HepG2 (cell line): Measurements from ENCODE around the gene RNPS1. TPM values are rescaled to one million over a fixed set of nuclear protein-coding genes. Genes with fewer than 3 reads are reported as not detected.
A peak's percentile ranks its signal among the peaks of the same experiment; 100 is the strongest.

Experiments used
- ATAD3A ChIP-seq: sonication (generic); formaldehyde crosslinking; IDR thresholded peaks from 2 replicates; pipeline ENCODE4 v1.4.0; 2020; ENCODE audit warnings: missing genetic modification reagents
- CCAR2 ChIP-seq: fragments of 200-400 bp; formaldehyde crosslinking; optimal IDR thresholded peaks from 2 replicates; pipeline ENCODE3; 2018; ENCODE audit warnings: low read depth, mild to moderate bottlenecking, low read length, moderate library complexity
- GTF3A ChIP-seq: sonication (generic); formaldehyde crosslinking; conservative IDR thresholded peaks from 2 replicates; pipeline ENCODE4 v1.4.0; 2020; ENCODE audit warnings: mild to moderate bottlenecking, missing genetic modification reagents
- HIC2 ChIP-seq: sonication (generic); formaldehyde crosslinking; IDR thresholded peaks from 2 replicates; pipeline ENCODE4 v1.9.0; 2022; ENCODE audit warnings: low read depth, missing genetic modification reagents
- HOMEZ ChIP-seq: IDR thresholded peaks from 2 replicates; pipeline ENCODE4 v1.6.1; 2016; ENCODE audit warnings: low read depth
- JARID2 ChIP-seq: sonication (generic); formaldehyde crosslinking; IDR thresholded peaks from 2 replicates; pipeline ENCODE4 v1.8.1; 2023; ENCODE audit warnings: missing genetic modification reagents, inconsistent platforms; ENCODE audit not compliant: insufficient replicate concordance
- JUN ChIP-seq: sonication (generic); formaldehyde crosslinking; IDR thresholded peaks from 2 replicates; pipeline ENCODE4 v1.4.0; 2020; ENCODE audit warnings: mild to moderate bottlenecking, missing genetic modification reagents
- MBD4 ChIP-seq: IDR thresholded peaks from 2 replicates; pipeline ENCODE4 v1.6.1; 2012; ENCODE audit warnings: low read length, inconsistent platforms, borderline replicate concordance
- MEIS2 ChIP-seq: sonication (generic); formaldehyde crosslinking; IDR thresholded peaks from 2 replicates; pipeline ENCODE4 v1.9.0; 2021; ENCODE audit warnings: mild to moderate bottlenecking, missing genetic modification reagents
- SKI ChIP-seq: fragments of 450-650 bp; IDR thresholded peaks from one replicate; pipeline ENCODE4 v1.6.1; 2018; ENCODE audit warnings: mild to moderate bottlenecking; ENCODE audit not compliant: partially characterized antibody
- UBTF ChIP-seq: sonication (generic); formaldehyde crosslinking; IDR thresholded peaks from 2 replicates; pipeline ENCODE4 v1.4.0; 2020; ENCODE audit warnings: mild to moderate bottlenecking, missing genetic modification reagents
- ZBTB33 ChIP-seq: sonication (generic); formaldehyde crosslinking; IDR thresholded peaks from 2 replicates; pipeline ENCODE4 v1.4.0; 2020; ENCODE audit warnings: missing genetic modification reagents
- ZGPAT ChIP-seq: IDR thresholded peaks from 2 replicates; pipeline ENCODE4 v1.6.1; 2016; ENCODE audit warnings: mild to moderate bottlenecking
- ZNF253 ChIP-seq: sonication (generic); formaldehyde crosslinking; IDR thresholded peaks from 2 replicates; pipeline ENCODE4 v1.8.0; 2022; ENCODE audit warnings: mild to moderate bottlenecking, missing genetic modification reagents, borderline replicate concordance
- ZNF44 ChIP-seq: sonication (generic); formaldehyde crosslinking; IDR thresholded peaks from 2 replicates; pipeline ENCODE4 v1.5.1; 2020; ENCODE audit warnings: mild to moderate bottlenecking, missing genetic modification reagents
- ZNF546 ChIP-seq: sonication (generic); formaldehyde crosslinking; conservative IDR thresholded peaks from 2 replicates; pipeline ENCODE4 v1.8.1; 2023; ENCODE audit warnings: mild to moderate bottlenecking, missing genetic modification reagents
- ZNF605 ChIP-seq: sonication (generic); formaldehyde crosslinking; IDR thresholded peaks from 2 replicates; pipeline ENCODE4 v1.8.0; 2022; ENCODE audit warnings: mild to moderate bottlenecking, missing genetic modification reagents
- ZNF790 ChIP-seq: sonication (generic); formaldehyde crosslinking; IDR thresholded peaks from 2 replicates; pipeline ENCODE4 v1.8.0; 2022; ENCODE audit warnings: missing genetic modification reagents, mild to moderate bottlenecking, borderline replicate concordance
- ZSCAN21 ChIP-seq: sonication (generic); formaldehyde crosslinking; IDR thresholded peaks from 2 replicates; pipeline ENCODE4 v1.8.0; 2022; ENCODE audit warnings: mild to moderate bottlenecking, missing genetic modification reagents, moderate library complexity, borderline replicate concordance
- polyA plus RNA-seq, 8 experiments: library from polyadenylated mRNA; depleted of rRNA in 3 of 8; stranded (reverse) in 7 of 8; unstranded in 1 of 8; fragments of >200 nt; fragmentation: Illumina TruSeq in 4 of 8; extraction: Trizol in 4 of 8; gene quantifications; 2 replicates each; pipeline versions ENCODE4 v1.2.1 to v1.2.3, GENCODE V29; 2011 to 2016; ENCODE audit warnings: low read depth in 4 of 8, missing spikeins in 1 of 8, mixed read lengths in 1 of 8; ENCODE audit not compliant: insufficient read depth in 1 of 8
- total RNA-seq, 5 experiments: library from RNA; depleted of rRNA; stranded (reverse); fragments of >200 nt; fragmentation: Illumina TruSeq; extraction: Trizol; gene quantifications; 2 replicates each; pipeline ENCODE4 v1.2.3, GENCODE V29; 2016; ENCODE audit warnings: low read depth in 1 of 5

RNPS1 gene
- total and polyA plus RNA-seq, 2 of the 13 experiments (the other 11 are each of a cell fraction or from before 2014, with no cell fraction given) = 126 to 133 TPM

- TF ChIP-seq HOMEZ (CRISPR knock-in tag) (no peak), ZBTB33 (CRISPR knock-in tag) (no peak; the same call in 1 of the 2 replicates), ZGPAT (CRISPR knock-in tag) (peak; percentile 72; the same call in 1 of the 2 replicates), JARID2 (CRISPR knock-in tag) (peak; percentile 71), ZNF253 (CRISPR knock-in tag) (no peak), ZNF790 (CRISPR knock-in tag) (peak; percentile 83), MBD4 (no peak), ATAD3A (no peak), MEIS2 (CRISPR knock-in tag) (no peak; the same call in none of the 2 replicates), ZNF605 (CRISPR knock-in tag) (no peak; the same call in 1 of the 2 replicates), JUN (CRISPR knock-in tag) (no peak), ZNF44 (CRISPR knock-in tag) (peak; percentile 67; the same call in 1 of the 2 replicates), HIC2 (CRISPR knock-in tag) (no peak), ZSCAN21 (peak; percentile 27; the same call in 1 of the 2 replicates), ZNF546 (CRISPR knock-in tag) (peak; percentile 96), UBTF (CRISPR knock-in tag) (peak; percentile 19; the same call in 1 of the 2 replicates), SKI (no peak), CCAR2 (no peak), GTF3A (no peak)
Measured at GRCh38 chr16:2205104-2205966, 62.6 kb downstream of the RNPS1 start, which contains the start of gene MLST8 (continued).
